GM12892 (cell line): ENCODE measurements around the gene ALPK3.

Experiments used
- DNase-seq: peaks from one replicate; pipeline ENCODE4 v3.0.0; 2011; ENCODE audit not compliant: insufficient read length
- FAIRE-seq: peaks from 2 replicates; lab custom pipeline; 2011; peaks lifted over from hg19 to GRCh38; lab: Jason Lieb, UNC
- POLR2A ChIP-seq: IDR thresholded peaks from 2 replicates; pipeline ENCODE4 v1.6.1; 2011; ENCODE audit warnings: low read depth, low read length, control low read depth
- POLR2AphosphoS5 ChIP-seq: IDR thresholded peaks from 2 replicates; pipeline ENCODE4 v1.6.1; 2011; ENCODE audit warnings: low read depth, low read length, control low read depth
- TAF1 ChIP-seq: IDR thresholded peaks from 2 replicates; pipeline ENCODE4 v1.6.1; 2011; ENCODE audit warnings: low read depth, mild to moderate bottlenecking, control low read depth, low read length, borderline replicate concordance

ALPK3 gene

DNA sequence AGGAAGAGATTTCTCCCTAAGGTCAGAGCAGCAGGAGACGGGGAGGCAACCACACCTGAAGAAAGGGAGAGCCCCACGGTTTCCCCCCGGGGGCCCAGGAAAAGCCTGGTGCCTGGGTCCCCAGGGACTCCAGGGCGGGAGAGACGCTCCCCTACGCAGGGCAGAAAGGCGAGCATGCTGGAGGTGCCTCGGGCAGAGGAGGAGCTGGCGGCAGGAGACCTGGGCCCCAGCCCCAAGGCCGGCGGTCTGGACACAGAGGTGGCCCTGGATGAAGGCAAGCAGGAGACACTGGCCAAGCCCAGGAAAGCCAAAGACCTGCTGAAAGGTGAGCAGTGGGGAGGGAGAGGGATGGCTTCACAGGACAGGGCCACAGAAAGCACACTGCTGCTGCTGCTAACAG lies 41.1 kb downstream of the ALPK3 start:
- no peak for FAIRE-seq
- no peak for DNase-seq
- no peak for TF ChIP-seq POLR2AphosphoS5
- TF ChIP-seq TAF1, result no peak
- no peak for TF ChIP-seq POLR2A

DNA sequence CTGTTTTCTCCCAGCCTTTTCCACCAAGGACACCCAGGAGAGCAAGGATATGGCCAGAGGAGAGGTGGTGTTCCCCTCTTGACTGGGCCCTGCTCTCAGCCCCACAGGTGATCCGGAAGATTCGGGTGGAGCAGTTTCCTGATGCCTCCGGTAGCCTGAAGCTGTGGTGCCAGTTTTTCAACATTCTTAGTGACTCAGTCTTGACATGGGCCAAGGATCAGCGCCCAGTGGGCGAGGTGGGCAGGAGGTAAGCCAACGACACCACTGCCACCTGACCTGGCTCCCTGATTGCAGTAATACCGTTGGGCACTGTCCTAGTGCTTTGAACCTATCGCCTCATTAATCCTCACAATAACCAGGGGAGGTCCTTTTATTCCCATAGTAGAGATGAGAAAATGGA lies 42.0 kb downstream of the ALPK3 start:
- FAIRE-seq (no peak), DNase-seq (no peak)
- TF ChIP-seq POLR2A (no peak), TAF1 (no peak), POLR2AphosphoS5 (no peak)

DNA sequence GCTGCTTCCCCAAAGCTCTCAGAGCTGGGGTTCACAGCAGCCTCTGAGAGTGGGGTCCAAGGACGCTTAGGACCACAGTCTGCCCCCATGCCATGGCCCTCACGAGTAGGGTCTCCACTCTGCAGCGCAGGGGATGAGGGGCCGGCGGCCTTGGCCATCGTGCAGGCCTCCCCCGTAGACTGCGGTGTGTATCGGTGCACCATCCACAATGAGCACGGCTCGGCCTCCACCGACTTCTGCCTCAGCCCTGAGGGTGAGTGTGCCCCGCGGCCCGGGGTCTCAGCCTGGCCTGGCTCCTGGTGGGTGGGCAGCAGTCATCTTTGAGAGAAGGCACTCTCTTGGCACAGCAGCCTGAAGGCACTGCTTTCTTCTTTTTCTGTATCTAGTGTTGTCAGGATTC lies 42.5 kb downstream of the ALPK3 start:
- no peak for FAIRE-seq
- no peak for DNase-seq
- TF ChIP-seq POLR2AphosphoS5 (no peak), TAF1 (no peak), POLR2A (no peak)

DNA sequence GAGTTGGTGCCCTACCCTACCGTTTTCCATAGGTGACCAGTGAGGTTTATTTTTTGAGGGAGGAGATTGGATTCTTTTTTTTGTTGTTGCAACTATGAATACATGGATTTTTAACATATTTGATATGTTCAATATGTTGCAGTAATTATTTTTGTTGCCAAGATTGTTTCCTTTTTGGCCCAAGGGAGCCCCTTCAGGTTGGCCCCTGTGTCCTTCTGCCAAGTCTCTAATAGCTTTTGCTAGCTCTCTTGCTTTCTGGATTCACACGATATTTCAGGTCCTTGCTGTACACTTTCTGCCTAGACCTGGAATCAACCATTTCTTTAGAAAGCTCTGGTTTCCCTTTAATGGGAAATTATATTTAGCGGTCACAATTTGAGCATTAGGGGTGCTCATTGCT lies 44.6 kb downstream of the ALPK3 start:
- TF ChIP-seq TAF1 (no peak), POLR2A (no peak), POLR2AphosphoS5 (no peak)
- DNase-seq, result no peak
- no peak for FAIRE-seq

DNA sequence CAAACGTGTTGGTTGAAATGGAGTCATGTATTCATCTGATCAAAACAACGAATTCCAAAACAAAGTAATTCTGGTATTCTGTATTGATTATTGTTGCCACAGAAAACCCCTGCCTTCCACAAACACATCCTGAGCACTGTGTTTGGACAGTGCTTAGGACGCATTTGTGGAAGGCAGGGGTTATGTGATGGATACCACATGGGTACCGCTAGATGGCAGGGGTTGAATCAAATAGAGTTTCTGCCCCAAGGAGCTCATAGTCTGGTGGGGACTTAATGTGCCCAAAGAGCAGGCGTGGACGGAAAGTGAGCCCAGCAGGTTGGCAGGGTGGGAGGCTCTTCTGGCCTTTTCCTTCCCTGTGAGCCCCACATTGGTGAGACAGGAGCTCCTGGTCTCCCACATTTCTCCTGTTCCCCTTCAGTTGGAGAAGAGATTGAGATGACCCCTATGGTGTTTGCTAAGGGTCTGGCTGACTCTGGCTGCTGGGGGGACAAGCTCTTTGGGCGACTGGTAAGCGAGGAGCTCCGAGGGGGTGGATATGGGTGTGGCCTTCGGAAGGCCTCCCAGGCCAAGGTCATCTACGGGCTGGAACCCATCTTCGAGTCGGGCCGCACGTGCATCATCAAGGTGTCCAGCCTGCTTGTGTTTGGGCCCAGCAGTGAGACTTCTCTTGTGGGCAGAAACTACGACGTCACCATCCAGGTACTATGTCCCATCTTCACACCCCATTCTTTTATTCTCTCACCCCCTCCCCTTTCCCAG lies 45.2 kb downstream of the ALPK3 start:
- DNase-seq, result no peak
- TF ChIP-seq POLR2AphosphoS5, result no peak
- no peak for TF ChIP-seq POLR2A
- TF ChIP-seq TAF1, result no peak
- no peak for FAIRE-seq

DNA sequence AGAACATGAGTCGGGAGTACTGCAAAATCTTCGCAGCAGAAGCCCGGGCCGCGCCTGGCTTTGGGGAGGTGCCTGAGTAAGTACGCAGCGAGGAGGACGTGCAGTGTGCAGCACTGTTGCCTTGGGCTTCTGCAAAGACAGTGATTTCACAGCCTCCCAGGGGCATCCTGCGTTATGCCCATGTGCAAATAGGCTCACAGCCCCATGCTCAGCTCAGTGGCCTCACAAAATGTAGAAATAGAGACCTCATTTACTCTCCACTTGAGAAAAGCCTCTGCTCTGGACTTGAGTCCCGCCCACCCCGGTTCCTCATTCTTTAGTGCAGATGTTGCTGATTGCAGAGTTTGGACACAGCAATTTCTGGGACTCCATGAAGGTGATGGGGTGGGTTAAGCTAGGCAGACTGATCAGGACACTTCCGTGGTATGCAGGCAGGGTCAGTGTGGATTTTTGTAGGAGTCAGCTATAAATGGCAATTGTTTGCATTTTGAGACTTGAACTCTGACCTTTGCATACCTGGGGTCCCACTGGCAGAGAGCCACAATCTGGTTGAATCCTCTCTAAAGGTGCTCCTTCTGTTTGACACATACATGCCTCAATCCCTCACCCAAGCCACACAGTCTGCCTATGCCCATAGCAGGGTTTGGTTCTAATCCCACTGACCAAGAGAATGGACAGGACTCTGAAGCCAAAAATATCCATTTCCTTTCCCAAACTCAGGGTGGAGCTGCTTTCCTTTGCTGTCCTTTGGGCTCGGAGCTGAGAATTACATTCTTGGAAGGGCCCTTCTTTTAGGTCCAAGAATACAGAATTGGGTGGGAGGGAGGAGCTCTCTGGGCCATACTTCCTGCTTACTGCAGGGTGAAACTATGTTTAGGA lies 46.6 kb downstream of the ALPK3 start:
- TF ChIP-seq POLR2AphosphoS5 (no peak), POLR2A (no peak), TAF1 (no peak)
- DNase-seq (no peak), FAIRE-seq (no peak)

DNA sequence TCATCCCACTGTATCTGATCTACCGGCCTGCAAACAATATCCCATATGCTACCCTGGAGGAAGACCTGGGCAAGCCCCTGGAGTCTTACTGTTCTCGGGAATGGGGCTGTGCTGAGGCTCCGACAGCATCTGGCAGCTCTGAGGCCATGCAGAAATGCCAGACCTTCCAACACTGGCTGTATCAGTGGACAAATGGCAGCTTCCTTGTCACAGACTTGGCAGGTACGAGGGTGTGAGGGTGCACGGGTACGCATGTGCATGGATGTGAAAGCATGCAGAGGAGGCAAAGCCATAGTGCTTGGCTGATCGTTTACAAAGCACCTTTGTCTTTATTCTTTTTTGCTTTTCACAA lies 47.3 kb downstream of the ALPK3 start:
- TF ChIP-seq POLR2AphosphoS5 (no peak), TAF1 (no peak), POLR2A (no peak)
- no peak for DNase-seq
- FAIRE-seq, result no peak

DNA sequence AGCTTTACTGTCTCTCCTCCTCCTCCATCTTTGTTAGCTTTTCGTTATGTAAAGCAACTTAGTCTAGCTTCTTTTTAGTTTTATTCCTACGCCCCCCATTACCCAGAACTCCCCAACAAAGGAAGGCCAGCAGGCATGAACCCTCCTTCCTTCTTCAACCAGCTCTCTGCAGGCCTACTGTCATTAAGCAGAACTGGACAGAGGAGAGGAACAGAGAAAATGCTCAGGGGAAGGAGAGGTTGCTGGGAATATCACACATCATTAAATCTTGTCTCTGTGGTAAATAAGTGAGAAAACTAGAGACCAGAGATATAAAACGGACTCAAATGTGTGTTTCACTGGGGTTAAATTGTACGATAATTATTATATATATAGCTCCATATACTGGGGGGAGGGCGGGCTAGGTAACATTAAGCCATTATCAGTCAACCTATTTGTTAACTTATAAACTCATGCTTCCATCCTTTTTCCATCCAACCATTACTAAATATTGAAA lies 48.0 kb downstream of the ALPK3 start:
- TF ChIP-seq POLR2AphosphoS5 (no peak), POLR2A (no peak), TAF1 (no peak)
- FAIRE-seq (no peak), DNase-seq (no peak)

DNA sequence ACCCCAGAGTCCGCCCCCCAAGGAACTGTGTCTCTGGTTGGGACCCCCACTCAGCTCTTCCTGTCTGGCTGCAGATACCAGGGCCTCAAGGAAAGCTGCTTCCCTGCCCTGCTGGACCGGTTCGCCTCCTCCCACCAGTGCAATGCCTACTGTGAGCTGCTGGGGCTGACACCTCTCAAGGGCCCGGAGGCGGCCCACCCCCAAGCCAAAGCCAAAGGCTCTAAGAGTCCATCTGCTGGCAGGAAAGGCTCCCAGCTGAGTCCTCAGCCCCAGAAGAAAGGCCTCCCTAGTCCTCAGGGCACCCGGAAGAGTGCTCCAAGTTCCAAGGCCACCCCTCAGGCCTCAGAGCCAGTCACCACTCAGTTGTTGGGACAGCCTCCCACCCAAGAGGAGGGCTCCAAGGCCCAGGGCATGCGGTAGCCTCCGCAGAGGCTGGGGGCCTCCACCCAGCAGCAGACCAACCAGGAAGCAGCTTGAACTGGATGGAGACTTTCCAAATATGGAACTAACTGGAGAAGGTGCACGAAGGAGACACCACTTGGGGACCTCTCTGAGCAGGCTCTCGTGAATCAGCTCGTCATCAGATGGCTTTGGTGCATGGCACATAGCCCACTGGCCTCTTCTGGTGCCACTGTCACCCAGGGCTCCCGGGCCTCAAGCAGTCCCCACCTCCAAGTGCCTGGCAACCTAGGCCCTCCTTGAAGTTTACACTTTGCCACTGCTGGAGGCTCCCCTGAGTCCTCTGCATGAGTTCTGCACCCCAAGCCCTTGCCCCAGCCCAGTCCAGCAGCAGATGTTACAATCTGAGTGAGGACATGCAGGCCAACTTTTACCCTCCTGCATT lies 51.1 kb downstream of the ALPK3 start:
- DNase-seq (no peak), FAIRE-seq (no peak)
- no peak for TF ChIP-seq TAF1
- no peak for TF ChIP-seq POLR2A
- TF ChIP-seq POLR2AphosphoS5, result no peak

DNA sequence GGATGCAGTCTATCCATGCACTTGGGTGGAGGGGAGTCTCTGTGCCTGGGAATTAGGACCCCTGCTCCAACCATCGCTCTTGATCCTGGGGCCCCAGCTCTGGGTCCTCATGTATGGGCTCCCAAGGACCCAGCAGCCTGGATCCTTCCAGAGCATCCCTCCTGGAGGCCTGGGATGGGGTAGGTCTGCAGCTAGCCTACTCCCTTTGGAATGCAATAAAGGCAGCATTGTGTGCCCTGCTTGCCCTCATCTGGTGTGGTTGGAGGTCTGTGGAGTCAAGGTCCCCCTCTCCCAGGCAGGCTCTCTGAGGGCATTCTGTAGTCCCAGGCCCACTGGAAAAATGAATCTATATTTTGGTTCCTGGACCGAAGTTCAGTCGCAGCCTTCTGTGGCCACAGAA lies 52.4 kb downstream of the ALPK3 start:
- FAIRE-seq (no peak), DNase-seq (no peak)
- TF ChIP-seq POLR2A (no peak), POLR2AphosphoS5 (no peak), TAF1 (no peak)
